H1 (cell line): ENCODE data around the gene RGS6. TPM values are rescaled to one million over a fixed set of nuclear protein-coding genes. Genes with fewer than 3 reads are reported as not detected.
A peak's percentile ranks its signal among the peaks of the same experiment; 100 is the strongest.

Source experiments
- CTCF ChIA-PET: fragments of 300-600 bp; sonication (Branson Sonifier 250); formaldehyde crosslinking; loops from one replicate; lab custom pipeline; 2021; ENCODE audit not compliant: partially characterized antibody; lab: Charles Lee
- POLR2A ChIA-PET: fragments of 300-600 bp; sonication (Branson Sonifier 250); formaldehyde crosslinking; loops from one replicate; lab custom pipeline; 2021; ENCODE audit warnings: inconsistent platforms; ENCODE audit not compliant: partially characterized antibody; lab: Charles Lee
- DNase-seq, 2 experiments: peaks; one replicate each; pipeline versions ENCODE4 v3.0.0 to v3.0.0-alpha.2; 2010 to 2022; ENCODE audit warnings: low spot score in 2 of 2, low read depth in 1 of 2, mixed read lengths in 1 of 2
- FAIRE-seq: peaks from 2 replicates; lab custom pipeline; 2011; peaks lifted over from hg19 to GRCh38; lab: Jason Lieb, UNC
- H2AFZ ChIP-seq: 2 replicates; pipeline ENCODE4 v1.8.1; 2012; ENCODE audit warnings: low read length, inconsistent platforms
- H2AK5ac ChIP-seq: 2 replicates; pipeline ENCODE4 v1.6.1; 2013; ENCODE audit warnings: low read depth, low read length
- H2BK120ac ChIP-seq: replicated peaks from 2 replicates; pipeline ENCODE3; 2013; ENCODE audit warnings: low read depth, low read length, inconsistent platforms
- H2BK12ac ChIP-seq: 2 replicates; pipeline ENCODE4 v1.6.1; 2013; ENCODE audit warnings: low read depth, low read length
- H2BK15ac ChIP-seq: 2 replicates; pipeline ENCODE4 v1.6.1; 2013; ENCODE audit warnings: low read length
- H2BK20ac ChIP-seq: 2 replicates; pipeline ENCODE4 v1.6.1; 2013; ENCODE audit warnings: low read length
- H2BK5ac ChIP-seq: 2 replicates; pipeline ENCODE4 v1.6.1; 2013; ENCODE audit warnings: low read depth, low read length
- H3K14ac ChIP-seq: 2 replicates; pipeline ENCODE4 v1.6.1; 2013; ENCODE audit warnings: inconsistent platforms; ENCODE audit not compliant: insufficient read length
- H3K18ac ChIP-seq: 2 replicates; pipeline ENCODE4 v1.6.1; 2013; ENCODE audit warnings: low read length; ENCODE audit errors: extremely low read depth
- H3K23ac ChIP-seq: 2 replicates; pipeline ENCODE4 v1.6.1; 2013; ENCODE audit warnings: inconsistent platforms; ENCODE audit not compliant: insufficient read length
- H3K23me2 ChIP-seq: 2 replicates; pipeline ENCODE4 v1.6.1; 2013; ENCODE audit warnings: low read depth, low read length
- H3K27ac ChIP-seq: 2 replicates; pipeline ENCODE4 v1.6.1; 2011; ENCODE audit warnings: low read depth, low read length, inconsistent platforms
- H3K27me3 ChIP-seq, 4 experiments: replicated peaks in 1 of 4; 1 replicate in 1 of 4; 2 replicates in 3 of 4; pipeline versions ENCODE4 v1.6.1 to v1.8.1; 2011 to 2013; ENCODE audit warnings: low read length in 3 of 4, mild to moderate bottlenecking in 3 of 4, inconsistent platforms in 2 of 4, mixed read lengths in 2 of 4, moderate library complexity in 1 of 4; ENCODE audit not compliant: control insufficient read depth in 3 of 4, insufficient read depth in 3 of 4; ENCODE audit errors: extremely low read depth in 1 of 4
- H3K36me3 ChIP-seq, 4 experiments: 2 replicates each; pipeline versions ENCODE4 v1.6.1 to v1.8.1; 2011 to 2013; ENCODE audit warnings: mild to moderate bottlenecking in 4 of 4, low read length in 3 of 4, moderate library complexity in 2 of 4, control low read depth in 1 of 4, inconsistent platforms in 1 of 4; ENCODE audit not compliant: insufficient read depth in 4 of 4, control insufficient read depth in 2 of 4
- H3K4ac ChIP-seq: replicated peaks from 2 replicates; pipeline ENCODE3; 2013; ENCODE audit warnings: low read length, low read depth, mixed read lengths, inconsistent platforms; ENCODE audit not compliant: insufficient read length
- H3K4me1 ChIP-seq, 4 experiments: replicated peaks in 1 of 4; 1 replicate in 1 of 4; 2 replicates in 3 of 4; pipeline versions ENCODE4 v1.6.1 to v1.8.1; 2011 to 2013; ENCODE audit warnings: low read length in 3 of 4, inconsistent platforms in 2 of 4, mixed read lengths in 1 of 4; ENCODE audit not compliant: insufficient read depth in 4 of 4, control insufficient read depth in 3 of 4
- H3K4me2 ChIP-seq, 2 experiments: 2 replicates each; pipeline versions ENCODE4 v1.6.1 to v1.8.1; 2011 to 2013; ENCODE audit warnings: low read depth in 2 of 2, low read length in 2 of 2, control low read depth in 1 of 2, inconsistent platforms in 1 of 2, mild to moderate bottlenecking in 1 of 2; ENCODE audit not compliant: insufficient read depth in 1 of 2
- H3K4me3 ChIP-seq, 4 experiments: fragments of 200-600, 300-600 bp in 1 of 4; sonication (generic), shearing (Covaris generic), sonication (Bioruptor Twin) in 1 of 4; 2 replicates each; pipeline versions ENCODE4 v1.5.1 to v1.8.1; 2011 to 2016; ENCODE audit warnings: low read length in 4 of 4, low read depth in 3 of 4, control low read depth in 2 of 4, inconsistent platforms in 2 of 4, mild to moderate bottlenecking in 2 of 4, mixed read lengths in 1 of 4, moderate library complexity in 1 of 4; ENCODE audit not compliant: insufficient read depth in 2 of 4; ENCODE audit errors: extremely low read depth in 1 of 4
- H3K56ac ChIP-seq: replicated peaks from 2 replicates; pipeline ENCODE3; 2013; ENCODE audit warnings: low read depth, mild to moderate bottlenecking, mixed read lengths, low read length, inconsistent platforms; ENCODE audit not compliant: insufficient read length
- H3K79me1 ChIP-seq: 2 replicates; pipeline ENCODE4 v1.6.1; 2013; ENCODE audit warnings: low read depth, low read length, control low read depth
- H3K79me2 ChIP-seq, 2 experiments: 2 replicates each; pipeline versions ENCODE4 v1.6.1 to v1.8.1; 2012 to 2013; ENCODE audit warnings: low read length in 2 of 2, mild to moderate bottlenecking in 2 of 2, inconsistent platforms in 1 of 2; ENCODE audit not compliant: insufficient read depth in 2 of 2, control insufficient read depth in 1 of 2
- H3K9ac ChIP-seq, 4 experiments: replicated peaks in 1 of 4; 1 replicate in 1 of 4; 2 replicates in 3 of 4; pipeline versions ENCODE4 v1.6.1 to v1.8.1; 2011 to 2013; ENCODE audit warnings: low read depth in 3 of 4, low read length in 3 of 4, control low read depth in 2 of 4, mild to moderate bottlenecking in 2 of 4, moderate library complexity in 2 of 4, inconsistent platforms in 1 of 4; ENCODE audit errors: extremely low read depth in 1 of 4
- H3K9me3 ChIP-seq, 2 experiments: 2 replicates each; pipeline versions ENCODE4 v1.6.1 to v1.8.1; 2012 to 2013; ENCODE audit warnings: mild to moderate bottlenecking in 2 of 2, moderate library complexity in 2 of 2, control low read depth in 1 of 2, inconsistent platforms in 1 of 2, low read depth in 1 of 2, low read length in 1 of 2, mixed read lengths in 1 of 2; ENCODE audit not compliant: insufficient read depth in 2 of 2
- H4K20me1 ChIP-seq, 2 experiments: replicated peaks in 1 of 2; 2 replicates each; pipeline versions ENCODE3 to v1.8.1; 2011 to 2013; ENCODE audit warnings: inconsistent platforms in 2 of 2, low read length in 2 of 2, mild to moderate bottlenecking in 1 of 2; ENCODE audit not compliant: insufficient read depth in 2 of 2, control insufficient read depth in 1 of 2
- H4K5ac ChIP-seq: 2 replicates; pipeline ENCODE4 v1.6.1; 2013; ENCODE audit warnings: low read length, low read depth, mixed read lengths, inconsistent platforms; ENCODE audit not compliant: insufficient read length
- H4K8ac ChIP-seq: 2 replicates; pipeline ENCODE4 v1.8.0; 2013; ENCODE audit warnings: mild to moderate bottlenecking, moderate library complexity, low read length, inconsistent platforms; ENCODE audit not compliant: insufficient read depth; ENCODE audit errors: extremely low read depth
- H4K91ac ChIP-seq: replicated peaks from 2 replicates; pipeline ENCODE3; 2013; ENCODE audit warnings: low read length, mixed read lengths, inconsistent platforms; ENCODE audit not compliant: insufficient read length
- GABPA ChIP-seq: IDR thresholded peaks from 2 replicates; pipeline ENCODE4 v1.6.1; 2011; ENCODE audit warnings: mild to moderate bottlenecking, low read length, moderate library complexity, borderline replicate concordance; ENCODE audit not compliant: insufficient read depth
- JUN ChIP-seq: IDR thresholded peaks from 2 replicates; pipeline ENCODE4 v1.6.1; 2011; ENCODE audit warnings: low read depth, mild to moderate bottlenecking, improper control_type of control experiment, low read length
- MAFK ChIP-seq: IDR thresholded peaks from 2 replicates; pipeline ENCODE4 v1.6.1; 2012; ENCODE audit warnings: low read depth, mild to moderate bottlenecking, improper control_type of control experiment, low read length
- WGBS, 2 experiments: shearing (Covaris generic) in 1 of 2; methylation state at CpG; one replicate each; pipeline versions ENCODE4 v1.1.6 to v1.1.7; 2013 to 2015; ENCODE audit warnings: low lambda C conversion rate in 2 of 2, mixed read lengths in 2 of 2, inconsistent platforms in 1 of 2, low coverage in 1 of 2, missing lambda C conversion rate in 1 of 2; ENCODE audit not compliant: insufficient replicate concordance in 2 of 2, insufficient coverage in 1 of 2, insufficient read length in 1 of 2; ENCODE audit errors: extremely low coverage in 1 of 2, missing lambda C conversion rate in 1 of 2; 5-methylcytosine and 5-hydroxymethylcytosine counted together
- polyA plus RNA-seq, 7 experiments: library from polyadenylated mRNA; depleted of rRNA in 3 of 7; stranded (reverse) in 5 of 7; unstranded in 2 of 7; fragments of >200 nt in 5 of 7; fragments of 200-250 nt in 2 of 7; gene quantifications; 1 replicate in 5 of 7; 2 replicates in 1 of 7; 4 replicates in 1 of 7; pipeline versions ENCODE4 v1.2.1 to v1.2.3, GENCODE V29; 2011 to 2013; ENCODE audit warnings: missing spikeins in 2 of 7, mixed read lengths in 2 of 7
- total RNA-seq: library from RNA; stranded (reverse); fragmentation: NEBNext Ultra II Directional; extraction: Animal tissue kit (Norgen Biotek cat#: 25700); gene quantifications from 2 replicates; pipeline ENCODE4 v1.2.1, GENCODE V29; 2021
- TF ChIP-seq, protein P1 (sequence below), 3 experiments: IDR thresholded peaks; 1 replicate in 2 of 3; 2 replicates in 1 of 3; pipeline versions ENCODE4 v1.5.1 to v1.6.1; 2011; ENCODE audit warnings: low read length in 3 of 3, mild to moderate bottlenecking in 3 of 3, inconsistent platforms in 2 of 3, low read depth in 1 of 3, moderate library complexity in 1 of 3; ENCODE audit not compliant: insufficient read depth in 1 of 3; ENCODE audit errors: control extremely low read depth in 1 of 3

The RGS6 gene
- total and polyA plus RNA-seq, 2 of the 8 experiments (the other 6 are each of a cell fraction or from before 2014, with no cell fraction given) = 0.26 to 1.1 TPM

DNA sequence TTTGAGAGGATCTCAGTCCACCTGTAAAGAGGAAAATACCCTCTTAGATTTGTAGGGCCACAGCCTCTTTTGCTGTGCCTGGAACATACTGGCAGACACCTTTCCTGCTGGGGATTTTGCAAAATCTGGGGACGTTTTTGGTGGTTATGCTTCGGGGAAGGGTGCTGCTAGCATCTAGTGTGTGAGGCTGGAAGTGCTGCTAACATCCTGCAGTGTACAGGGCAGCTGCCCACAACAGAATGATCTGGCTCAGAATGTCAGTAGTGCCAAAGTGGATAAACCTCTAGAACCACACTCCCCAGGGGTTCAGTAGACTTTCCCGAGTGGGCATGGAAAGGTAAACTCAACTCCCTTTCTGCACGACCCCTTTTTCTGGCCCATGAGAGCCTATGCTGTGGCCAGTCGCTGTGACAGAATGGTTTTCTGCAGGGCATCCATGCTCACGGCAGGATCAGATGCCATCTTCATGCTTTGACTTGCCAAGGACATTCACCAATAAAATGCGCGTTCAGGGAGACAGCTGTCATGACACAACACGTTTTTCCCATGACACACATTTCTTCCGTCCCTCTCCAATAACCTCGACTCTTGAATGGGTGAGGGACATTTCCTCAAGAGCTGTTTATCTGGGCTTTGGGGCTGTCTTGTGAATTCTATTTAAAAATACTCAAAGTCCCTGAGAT is 240.9 kb downstream of the RGS6 start:
- DNase-seq (no peak), FAIRE-seq (no peak)
- Histone ChIP-seq H3K79me1 (no peaks in the 10 kb centered on the region), H2BK5ac (no peak overlapping the region), H2AK5ac (no peak overlapping the region), H3K79me2 (no peaks in the 10 kb centered on the region), H3K4me3 (no peak overlapping the region), H2BK15ac (no peak overlapping the region), H2AFZ (no peak overlapping the region), H4K20me1 (no peaks in the 10 kb centered on the region), H3K4ac (no peak overlapping the region), H3K56ac (no peak overlapping the region), H3K9me3 (no peaks in the 10 kb centered on the region), H3K4me1 (no peaks in the 10 kb centered on the region), H2BK20ac (no peak overlapping the region), H2BK12ac (no peak overlapping the region), H3K27ac (no peak overlapping the region), H3K9ac (no peak overlapping the region), H2BK120ac (no peak overlapping the region), H3K18ac (peak overlapping the region; percentile 21; the same call in 1 of the 2 replicates), H3K23me2 (no peaks in the 10 kb centered on the region), H3K27me3 (no peaks in the 10 kb centered on the region), H3K23ac (no peak overlapping the region), H4K5ac (no peak overlapping the region), H3K36me3 (no peaks in the 10 kb centered on the region), H4K91ac (no peak overlapping the region), H4K8ac (no peak overlapping the region), H3K4me2 (no peak overlapping the region), H3K14ac (no peak overlapping the region)
- POLR2A ChIA-PET = no interaction called here
- CTCF ChIA-PET = interaction anchor here (1.5 kb wide), 1 partner anchor 72 kb away, joined by 3 read pairs; no protein-coding TSS in a partner anchor
- TF ChIP-seq GABPA (no peak), JUN (no peak), MAFK (no peak)
- TF ChIP-seq, protein P1, sequence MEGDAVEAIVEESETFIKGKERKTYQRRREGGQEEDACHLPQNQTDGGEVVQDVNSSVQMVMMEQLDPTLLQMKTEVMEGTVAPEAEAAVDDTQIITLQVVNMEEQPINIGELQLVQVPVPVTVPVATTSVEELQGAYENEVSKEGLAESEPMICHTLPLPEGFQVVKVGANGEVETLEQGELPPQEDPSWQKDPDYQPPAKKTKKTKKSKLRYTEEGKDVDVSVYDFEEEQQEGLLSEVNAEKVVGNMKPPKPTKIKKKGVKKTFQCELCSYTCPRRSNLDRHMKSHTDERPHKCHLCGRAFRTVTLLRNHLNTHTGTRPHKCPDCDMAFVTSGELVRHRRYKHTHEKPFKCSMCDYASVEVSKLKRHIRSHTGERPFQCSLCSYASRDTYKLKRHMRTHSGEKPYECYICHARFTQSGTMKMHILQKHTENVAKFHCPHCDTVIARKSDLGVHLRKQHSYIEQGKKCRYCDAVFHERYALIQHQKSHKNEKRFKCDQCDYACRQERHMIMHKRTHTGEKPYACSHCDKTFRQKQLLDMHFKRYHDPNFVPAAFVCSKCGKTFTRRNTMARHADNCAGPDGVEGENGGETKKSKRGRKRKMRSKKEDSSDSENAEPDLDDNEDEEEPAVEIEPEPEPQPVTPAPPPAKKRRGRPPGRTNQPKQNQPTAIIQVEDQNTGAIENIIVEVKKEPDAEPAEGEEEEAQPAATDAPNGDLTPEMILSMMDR (IDR thresholded peaks at IDR 0.05; ENCODE audit: control extremely low read depth in 1 of 3, insufficient read depth in 1 of 3, low read depth in 1 of 3, low read length in 3 of 3) = 0 out of 4 replicates have a peak, but pooled peaks of 1 of the 3 experiments have one; percentile 3
- 90% methylated on average over 11 of the region's 11 CpGs; no CpG with 5 or more reads in 1 of the 2 experiments for WGBS, 2 experiments
